GM23338 (cell line): ENCODE measurements around the gene SPATA33.

Experiments used
- CTCF ChIP-seq, 2 experiments: fragments of 200-600 bp in 1 of 2; sonication (generic) in 1 of 2; conservative IDR thresholded peaks; 2 replicates each; pipeline versions ENCODE4 v1.5.1 to v1.6.1; 2016 to 2017; ENCODE audit warnings: antibody characterized with exemption in 2 of 2, low read depth in 2 of 2, mild to moderate bottlenecking in 2 of 2, moderate library complexity in 1 of 2
- EZH2 ChIP-seq: fragments of 200-600 bp; sonication (generic); IDR thresholded peaks from one replicate; pipeline ENCODE4 v1.8.0; 2017; ENCODE audit warnings: antibody characterized with exemption, mild to moderate bottlenecking, low read depth; ENCODE audit not compliant: unreplicated experiment
- EZH2phosphoT487 ChIP-seq: fragments of 200-600 bp; sonication (generic); IDR thresholded peaks from one replicate; pipeline ENCODE4 v1.8.1; 2018; ENCODE audit warnings: antibody characterized with exemption; ENCODE audit not compliant: unreplicated experiment
- JUNB ChIP-seq: IDR thresholded peaks from one replicate; pipeline ENCODE4 v1.6.1; 2016; ENCODE audit warnings: antibody characterized with exemption; ENCODE audit not compliant: unreplicated experiment
- STAT1 ChIP-seq: IDR thresholded peaks from one replicate; pipeline ENCODE4 v1.6.1; 2016; ENCODE audit warnings: antibody characterized with exemption; ENCODE audit not compliant: unreplicated experiment
- ZNF331 ChIP-seq: fragments of 250-450 bp; sonication (Bioruptor Pico); IDR thresholded peaks from 2 replicates; pipeline ENCODE4 v1.5.0; 2020; ENCODE audit warnings: low read depth, mild to moderate bottlenecking, moderate library complexity
- TF ChIP-seq, protein P1 (sequence below): IDR thresholded peaks from one replicate; pipeline ENCODE4 v1.6.1; 2018; ENCODE audit warnings: antibody characterized with exemption; ENCODE audit not compliant: unreplicated experiment

DNA sequence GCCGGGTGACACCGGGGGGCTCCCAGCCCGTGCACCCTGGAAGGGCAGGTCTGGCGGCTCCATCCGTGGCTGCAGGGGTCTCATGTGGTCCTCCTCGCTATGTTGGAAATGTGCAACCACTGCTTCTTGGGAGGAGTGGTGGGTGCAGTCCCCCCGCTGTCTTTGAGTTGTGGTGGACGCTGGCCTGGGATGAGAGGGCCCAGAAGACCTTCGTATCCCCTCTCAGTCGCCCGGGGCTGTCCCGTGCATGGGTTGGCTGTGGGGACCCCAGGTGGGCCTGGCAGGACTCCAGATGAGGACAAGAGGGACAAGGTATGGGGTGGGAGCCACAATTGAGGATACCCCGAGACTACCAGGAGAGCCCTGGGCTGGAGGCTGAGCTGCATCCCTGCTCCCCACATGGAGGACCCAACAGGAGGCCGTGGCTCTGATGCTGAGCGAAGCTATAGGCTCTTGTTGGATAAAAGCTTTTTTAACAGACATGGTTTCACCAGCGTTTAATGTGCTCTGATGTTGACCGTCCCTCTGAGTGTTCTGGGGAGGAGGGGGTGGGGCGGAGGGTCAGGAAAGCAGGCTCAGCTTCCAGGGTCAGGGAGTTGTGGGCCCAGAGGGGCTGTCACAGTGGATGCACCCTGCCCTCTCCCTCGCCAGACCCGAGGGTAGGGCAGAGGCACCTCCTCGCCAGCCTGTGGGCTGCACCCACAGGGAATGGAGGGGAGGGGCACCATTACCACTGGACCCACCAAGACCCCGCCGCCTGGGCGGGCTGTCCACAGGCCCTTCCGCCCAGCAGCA is 38.4 kb downstream of the SPATA33 start:
- TF ChIP-seq CTCF (conservative IDR thresholded peaks at IDR 0.05; ENCODE audit: low read depth in 2 of 2) (no peak), EZH2phosphoT487 (no peak), ZNF331 (no peak), STAT1 (no peak), EZH2 (no peak), JUNB (no peak)
- TF ChIP-seq, protein P1, sequence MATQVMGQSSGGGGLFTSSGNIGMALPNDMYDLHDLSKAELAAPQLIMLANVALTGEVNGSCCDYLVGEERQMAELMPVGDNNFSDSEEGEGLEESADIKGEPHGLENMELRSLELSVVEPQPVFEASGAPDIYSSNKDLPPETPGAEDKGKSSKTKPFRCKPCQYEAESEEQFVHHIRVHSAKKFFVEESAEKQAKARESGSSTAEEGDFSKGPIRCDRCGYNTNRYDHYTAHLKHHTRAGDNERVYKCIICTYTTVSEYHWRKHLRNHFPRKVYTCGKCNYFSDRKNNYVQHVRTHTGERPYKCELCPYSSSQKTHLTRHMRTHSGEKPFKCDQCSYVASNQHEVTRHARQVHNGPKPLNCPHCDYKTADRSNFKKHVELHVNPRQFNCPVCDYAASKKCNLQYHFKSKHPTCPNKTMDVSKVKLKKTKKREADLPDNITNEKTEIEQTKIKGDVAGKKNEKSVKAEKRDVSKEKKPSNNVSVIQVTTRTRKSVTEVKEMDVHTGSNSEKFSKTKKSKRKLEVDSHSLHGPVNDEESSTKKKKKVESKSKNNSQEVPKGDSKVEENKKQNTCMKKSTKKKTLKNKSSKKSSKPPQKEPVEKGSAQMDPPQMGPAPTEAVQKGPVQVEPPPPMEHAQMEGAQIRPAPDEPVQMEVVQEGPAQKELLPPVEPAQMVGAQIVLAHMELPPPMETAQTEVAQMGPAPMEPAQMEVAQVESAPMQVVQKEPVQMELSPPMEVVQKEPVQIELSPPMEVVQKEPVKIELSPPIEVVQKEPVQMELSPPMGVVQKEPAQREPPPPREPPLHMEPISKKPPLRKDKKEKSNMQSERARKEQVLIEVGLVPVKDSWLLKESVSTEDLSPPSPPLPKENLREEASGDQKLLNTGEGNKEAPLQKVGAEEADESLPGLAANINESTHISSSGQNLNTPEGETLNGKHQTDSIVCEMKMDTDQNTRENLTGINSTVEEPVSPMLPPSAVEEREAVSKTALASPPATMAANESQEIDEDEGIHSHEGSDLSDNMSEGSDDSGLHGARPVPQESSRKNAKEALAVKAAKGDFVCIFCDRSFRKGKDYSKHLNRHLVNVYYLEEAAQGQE: no peak
